Stimulated activated CD8-positive, alpha-beta memory T cell treated with anti-CD3 and anti-CD28 coated beads, Interleukin-7, amount 100 ng/mL, for 48 hours (primary cell): Measurements from ENCODE around the gene SLC25A38.
A peak's percentile ranks its signal among the peaks of the same experiment; 100 is the strongest.
"Not testable (repeated sequence)": the region's sequence is repeated elsewhere in the genome, so short reads cannot be mapped to it uniquely, and the experiment has no call there.

ENCODE experiments used
- DNase-seq, 2 donors: peaks; one replicate each; pipeline ENCODE4 v3.0.0-alpha.2; 2020; ENCODE audit warnings: low read depth in 1 of 2; ENCODE audit errors: extremely low read depth in 1 of 2

Gene SLC25A38

DNA sequence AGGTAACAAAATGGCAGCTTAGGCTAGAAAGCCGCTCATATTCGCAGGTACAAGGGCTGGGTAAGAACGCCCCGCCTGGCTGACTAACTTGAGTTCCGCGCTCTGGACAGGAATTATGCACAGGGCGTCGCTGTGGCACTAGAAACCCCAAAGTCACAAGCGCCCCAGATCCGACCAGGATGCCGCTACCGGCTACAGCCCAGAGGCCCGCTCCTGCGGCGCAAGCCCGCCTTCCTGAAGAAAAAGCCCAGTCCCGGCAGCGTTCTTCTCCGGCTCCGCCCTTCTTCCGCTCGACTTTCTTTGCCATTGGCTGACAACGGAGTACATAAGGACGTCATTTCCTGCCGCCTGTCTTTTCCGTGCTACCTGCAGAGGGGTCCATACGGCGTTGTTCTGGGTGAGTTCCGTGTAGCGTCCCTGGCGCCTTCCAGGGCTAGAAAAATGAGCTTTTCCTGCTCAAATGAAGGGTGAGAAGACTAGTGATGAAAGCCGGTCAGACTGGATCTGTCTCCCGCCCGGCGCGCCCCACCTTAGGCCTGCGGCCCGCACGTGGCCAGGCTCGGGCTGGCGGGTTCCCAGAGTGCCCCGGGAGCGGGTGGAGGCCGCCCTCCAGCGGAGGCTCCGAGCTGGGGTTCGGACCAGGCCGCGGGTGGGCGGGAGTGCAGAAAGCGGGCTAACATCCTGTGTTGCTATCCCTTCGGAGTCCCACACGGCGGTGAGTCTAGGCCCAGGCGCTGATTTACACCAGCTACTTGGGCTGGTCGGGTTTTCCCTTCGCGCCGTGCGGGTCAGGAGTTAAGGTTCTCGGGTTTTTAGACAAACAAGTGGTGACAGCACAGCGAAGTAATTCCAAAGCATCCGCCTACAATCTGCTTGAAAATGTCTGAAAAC is 23.4 kb downstream of the SLC25A38 start, which contains the start of gene RPSA:
Gene RPSA (plus strand): TSS at position 353 of the 891 bp plus-strand sequence. CDS start 934 bp downstream, outside the sequence.
- DNase-seq = peak; percentile 93 to 96

DNA sequence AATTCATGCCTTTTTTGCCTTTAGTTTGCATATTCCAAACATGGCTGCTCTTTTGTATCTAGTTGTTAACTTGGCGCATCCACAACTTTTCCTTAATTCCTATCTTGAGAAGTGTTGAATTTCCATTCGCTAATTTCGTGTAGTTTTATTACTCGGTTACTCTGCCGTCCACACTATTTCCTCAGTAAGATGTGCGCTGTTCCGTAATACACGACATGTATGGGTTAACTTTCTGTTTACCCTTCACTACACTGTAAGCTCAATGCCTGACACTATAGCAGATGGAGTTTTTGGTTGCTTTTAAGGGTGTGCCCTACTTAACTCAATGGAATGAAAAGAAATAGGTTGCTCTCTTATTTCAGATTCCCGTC is 24.1 kb downstream of the SLC25A38 start:
- no peak for DNase-seq

DNA sequence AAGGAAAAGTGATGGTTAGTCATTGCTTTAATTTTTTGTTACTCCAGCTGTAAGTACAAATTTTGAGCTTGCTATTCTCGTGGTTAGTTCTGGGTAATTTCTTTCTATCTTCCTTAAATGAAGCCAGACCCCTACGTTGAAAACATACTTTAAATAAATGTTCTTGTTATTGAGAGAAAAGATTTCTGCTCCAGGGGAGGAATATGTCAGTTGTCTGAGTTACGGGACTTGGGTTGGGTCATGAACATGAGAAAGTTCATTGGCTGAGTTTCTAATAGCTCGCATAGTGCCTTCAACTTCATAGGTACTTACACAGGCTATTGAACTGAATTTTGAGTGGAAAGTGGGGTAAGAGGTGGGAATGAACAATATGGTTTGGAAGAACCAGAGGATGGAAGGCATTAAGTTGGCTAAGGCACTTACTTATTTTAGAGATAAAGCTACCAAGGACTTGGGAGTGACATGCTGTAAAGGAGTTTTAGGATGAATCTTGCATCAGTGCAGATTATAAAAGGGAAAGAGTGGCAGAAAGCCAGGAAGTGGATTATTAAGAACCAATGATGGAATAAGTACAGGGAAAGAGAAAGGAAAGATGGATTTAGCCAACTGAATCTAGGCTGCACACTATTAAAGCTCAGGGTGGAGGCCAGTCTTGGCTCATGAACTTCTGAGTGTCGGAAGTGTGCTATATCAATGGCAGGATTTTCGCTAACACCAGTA is 24.8 kb downstream of the SLC25A38 start:
- no peak for DNase-seq

DNA sequence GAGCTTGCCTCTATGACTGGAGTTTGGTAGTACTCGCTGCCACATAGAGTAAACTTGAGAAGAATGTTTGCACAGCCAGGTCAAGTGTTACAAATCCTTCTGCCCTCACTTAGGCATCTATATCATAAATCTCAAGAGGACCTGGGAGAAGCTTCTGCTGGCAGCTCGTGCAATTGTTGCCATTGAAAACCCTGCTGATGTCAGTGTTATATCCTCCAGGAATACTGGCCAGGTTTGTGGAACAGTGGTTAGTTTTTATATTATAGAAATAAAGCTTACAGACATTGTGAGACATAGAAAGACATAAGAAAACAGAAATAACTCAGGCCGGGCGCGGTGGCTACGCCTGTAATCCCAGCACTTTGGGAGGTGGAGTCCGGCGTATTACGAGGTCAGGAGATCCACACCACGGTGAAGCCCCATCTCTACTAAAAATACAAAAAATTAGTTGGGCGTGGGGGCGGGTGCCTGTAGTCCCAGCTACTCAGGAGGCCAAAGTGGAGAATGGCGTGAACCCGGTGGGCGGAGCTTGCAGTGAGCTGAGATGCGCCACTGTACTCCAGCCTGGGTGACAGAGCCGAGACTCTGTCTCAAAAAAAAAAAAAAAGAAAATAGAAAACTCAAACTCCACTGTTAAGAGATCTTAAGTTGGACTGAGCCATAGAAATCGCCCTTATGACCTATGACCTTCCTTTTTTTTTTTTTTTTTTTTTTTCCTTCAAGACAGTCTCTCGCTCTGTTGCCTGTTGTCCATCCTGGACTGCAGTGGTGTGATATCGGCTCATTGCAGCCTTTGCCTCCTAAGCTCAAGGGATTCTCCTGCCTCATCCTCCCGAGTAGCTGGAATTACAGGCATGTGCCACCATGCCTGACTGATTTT is 25.6 kb downstream of the SLC25A38 start:
- no peak for DNase-seq

DNA sequence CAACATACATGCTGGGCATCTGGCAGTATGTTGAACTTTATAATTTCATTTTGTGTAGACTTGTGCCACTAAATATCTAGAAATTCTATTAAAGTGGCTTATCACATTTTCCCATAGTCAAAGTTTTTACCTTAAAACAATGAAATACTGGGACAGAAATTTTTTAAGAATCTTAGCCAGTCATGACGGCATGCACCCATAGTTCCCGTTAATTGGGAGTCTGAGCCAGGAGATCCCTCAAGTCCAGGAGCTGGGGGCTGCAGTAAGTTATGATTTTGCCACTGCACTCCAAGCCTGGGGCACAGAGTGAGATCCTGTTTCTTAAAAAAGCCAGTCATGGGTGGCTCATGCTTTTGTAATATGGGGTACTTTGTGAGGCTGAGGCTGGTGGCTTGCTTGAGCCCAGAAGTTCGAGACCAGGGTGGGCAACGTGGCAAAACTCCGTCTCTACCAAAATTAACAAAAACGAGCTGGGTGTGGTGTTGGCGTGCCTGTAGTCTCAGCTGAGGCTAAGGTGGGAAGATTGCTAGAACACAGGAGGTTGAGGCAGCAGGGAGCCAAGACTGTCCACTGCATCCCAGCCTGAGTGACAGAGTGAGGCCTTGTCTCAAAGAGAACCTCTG is 26.5 kb downstream of the SLC25A38 start:
- DNase-seq = no peak

DNA sequence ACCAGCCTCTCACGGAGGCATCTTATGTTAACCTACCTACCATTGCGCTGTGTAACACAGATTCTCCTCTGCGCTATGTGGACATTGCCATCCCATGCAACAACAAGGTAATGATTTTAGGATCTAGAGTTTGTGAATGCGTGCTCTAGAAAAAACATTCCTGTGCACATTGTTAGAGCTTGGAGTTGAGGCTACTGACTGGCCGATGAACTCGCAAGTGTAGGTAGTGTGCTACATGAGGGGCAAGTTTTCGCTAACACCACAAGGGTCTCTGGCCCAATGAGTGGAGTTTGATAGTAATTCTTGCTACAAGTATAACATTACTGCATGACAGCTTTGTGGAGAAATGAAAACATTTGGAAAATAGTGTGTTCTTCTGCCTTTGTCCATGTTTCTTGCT is 27.7 kb downstream of the SLC25A38 start:
- no peak for DNase-seq

DNA sequence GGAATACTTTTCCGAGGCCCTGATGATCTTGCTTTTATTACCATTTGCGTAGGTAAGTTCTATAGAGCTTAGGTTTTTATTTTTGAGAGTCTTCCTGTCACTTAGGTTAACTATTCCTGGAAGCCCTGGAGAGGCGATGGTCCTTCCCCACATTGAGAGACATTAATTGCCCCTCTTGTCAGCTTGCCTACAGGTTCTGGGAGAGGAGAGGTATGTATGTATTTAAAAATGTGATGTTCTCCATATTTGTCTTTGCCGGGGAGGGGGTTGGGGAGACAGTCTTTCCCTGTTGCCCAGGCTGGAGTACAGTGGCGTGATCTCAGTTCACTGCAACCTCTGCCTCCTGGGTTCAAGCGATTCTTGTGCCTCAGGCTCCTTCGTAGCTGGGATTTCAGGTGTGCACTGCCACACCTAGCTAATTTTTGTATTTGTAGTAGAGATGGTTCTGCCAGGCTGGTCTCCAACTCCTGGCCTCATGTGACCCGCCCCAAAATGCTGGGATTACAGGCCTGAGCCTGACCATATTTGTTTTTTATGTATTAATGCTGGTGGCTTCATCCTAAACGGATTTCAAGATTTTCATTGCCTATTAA is 29.6 kb downstream of the SLC25A38 start:
- no peak for DNase-seq

DNA sequence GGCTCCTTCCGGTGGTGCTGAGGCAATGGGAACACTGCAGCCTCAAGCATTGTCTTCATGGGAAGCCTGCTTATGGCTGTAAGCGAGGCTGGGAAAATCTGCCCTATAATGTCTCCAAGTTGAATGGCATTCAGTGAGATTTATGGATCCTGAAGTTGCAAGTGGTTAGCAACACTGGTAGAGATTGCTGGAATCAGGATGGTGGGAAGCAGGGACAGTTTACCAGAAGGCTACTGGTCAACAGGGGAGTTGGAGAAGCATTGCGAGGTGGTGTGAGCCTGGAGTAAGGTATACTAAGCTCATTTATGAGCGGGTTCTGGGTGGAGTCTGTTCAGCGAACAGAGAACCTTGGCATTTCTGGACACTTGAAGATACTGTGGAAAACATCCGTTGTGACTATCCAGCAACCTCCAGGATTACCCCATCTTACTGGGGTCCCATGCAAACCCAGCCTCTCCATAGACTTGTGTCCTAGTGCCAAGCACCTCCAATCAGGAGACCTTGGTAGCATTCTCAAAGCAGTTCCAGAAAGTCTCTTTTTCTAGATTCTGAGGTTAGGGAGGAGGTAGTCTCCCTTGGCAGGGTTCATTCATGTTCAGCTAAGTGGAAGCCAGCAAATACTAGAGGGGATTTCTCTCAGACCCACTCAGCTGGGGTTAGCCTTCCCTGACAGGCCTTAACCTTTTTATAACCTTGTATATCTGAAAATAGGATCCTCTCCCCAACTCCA is 30.7 kb downstream of the SLC25A38 start:
- no peak for DNase-seq

DNA sequence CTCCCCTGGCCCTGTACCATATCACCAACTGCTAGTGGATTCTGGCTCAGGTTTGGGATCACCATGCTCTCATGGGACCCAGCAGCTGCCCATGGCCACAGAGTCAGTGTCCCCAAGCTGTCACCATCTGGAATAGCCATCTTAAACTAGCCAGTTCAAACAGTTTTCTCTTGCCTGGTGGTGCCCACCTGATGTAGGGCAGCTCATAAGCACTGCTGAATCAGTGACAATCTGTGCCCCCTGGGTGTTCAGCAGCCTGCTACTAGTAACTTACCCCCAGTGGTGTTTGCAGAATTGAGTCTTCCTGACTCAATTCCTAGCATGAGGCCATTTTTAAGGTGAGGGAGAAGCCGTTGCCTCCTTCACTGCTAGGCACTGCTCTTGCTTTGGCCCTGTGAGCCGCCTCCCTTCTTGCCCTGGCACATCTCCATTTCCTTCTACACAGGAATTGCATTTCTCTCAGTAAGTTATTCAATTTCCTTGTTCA is 31.3 kb downstream of the SLC25A38 start:
- no peak for DNase-seq

DNA sequence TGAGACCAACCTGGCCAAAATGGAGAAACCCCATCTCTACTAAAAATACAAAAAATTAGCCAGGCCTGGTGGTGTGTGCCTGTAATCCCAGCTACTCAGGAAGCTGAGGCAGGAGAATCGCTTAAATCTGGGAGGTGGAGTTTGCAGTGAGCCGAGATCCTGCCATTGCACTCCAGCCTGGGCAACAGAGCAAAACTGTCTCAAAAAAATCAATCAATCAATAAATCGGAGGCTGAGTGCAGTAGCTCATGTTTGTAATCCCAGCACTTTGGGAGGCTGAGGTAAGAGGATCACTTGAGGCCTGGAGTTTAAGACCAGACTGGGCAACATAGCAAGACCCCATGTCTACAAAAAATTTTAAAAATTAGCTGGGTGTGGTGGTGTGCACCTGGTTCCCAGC is 32.1 kb downstream of the SLC25A38 start:
- DNase-seq = not testable (repeated sequence)

DNA sequence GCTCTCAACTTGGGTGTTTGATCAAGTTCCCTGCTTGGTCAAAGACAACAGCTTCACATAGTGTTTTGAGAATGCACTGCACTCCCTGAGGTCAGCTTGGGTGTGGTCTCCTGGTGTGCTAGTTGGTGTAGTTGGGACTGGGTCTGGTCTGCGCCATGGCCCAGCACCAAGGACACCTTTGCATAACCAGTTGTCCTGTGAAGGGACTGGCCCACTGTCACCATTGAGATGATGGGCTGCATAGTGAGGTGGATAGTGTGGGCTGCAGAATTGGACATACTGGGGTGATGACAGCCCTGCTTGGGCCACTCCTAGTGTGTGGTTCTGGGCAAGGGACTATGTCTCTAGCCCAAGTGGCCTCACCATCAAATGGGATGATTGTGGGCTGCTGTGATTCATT is 32.8 kb downstream of the SLC25A38 start:
- DNase-seq = no peak

DNA sequence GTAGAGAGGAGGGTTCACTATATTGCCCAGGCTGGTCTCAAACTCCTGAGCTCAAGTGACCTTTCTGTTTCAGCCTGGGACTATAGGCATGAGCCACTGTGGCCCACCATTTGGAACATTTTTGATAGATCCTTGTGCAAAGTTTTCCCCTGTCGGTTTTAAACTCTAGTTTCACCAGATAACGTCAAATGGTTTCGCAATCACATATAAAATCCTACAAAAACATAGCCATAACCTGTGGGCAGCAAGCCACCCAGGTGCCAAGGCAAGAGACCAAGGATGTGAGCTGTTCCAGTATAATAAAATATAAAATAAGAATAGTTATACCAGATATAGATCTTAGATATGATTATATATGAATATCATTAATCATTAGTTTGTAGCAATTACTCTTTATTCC is 33.8 kb downstream of the SLC25A38 start:
- not testable (repeated sequence) for DNase-seq

DNA sequence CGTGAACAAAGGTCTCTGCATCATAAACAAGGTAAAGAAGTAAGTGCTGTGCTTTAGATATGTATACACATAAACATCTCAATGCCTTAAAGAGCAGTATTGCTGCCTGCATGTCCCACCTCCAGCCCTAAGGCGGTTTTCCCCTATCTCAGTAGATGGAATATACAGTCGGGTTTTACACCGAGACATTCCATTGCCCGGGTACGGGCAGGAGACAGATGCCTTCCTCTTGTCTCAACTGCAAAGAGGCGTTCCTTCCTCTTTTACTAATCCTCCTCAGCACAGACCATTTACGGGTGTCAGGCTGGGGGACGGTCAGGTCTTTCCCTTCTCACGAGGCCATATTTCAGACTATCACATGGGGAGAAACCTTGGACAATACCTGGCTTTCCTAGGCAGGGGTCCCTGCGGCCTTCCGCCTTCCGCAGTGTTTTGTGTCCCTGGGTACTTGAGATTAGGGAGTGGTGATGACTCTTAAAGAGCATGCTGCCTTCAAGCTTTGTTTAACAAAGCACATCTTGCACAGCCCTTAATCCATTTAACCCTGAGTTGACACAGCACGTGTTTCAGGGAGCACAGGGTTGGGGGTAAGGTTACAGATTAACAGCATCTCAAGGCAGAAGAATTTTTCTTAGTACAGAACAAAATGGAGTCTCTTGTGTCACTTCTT is 35.5 kb downstream of the SLC25A38 start:
- DNase-seq = not testable (repeated sequence)

DNA sequence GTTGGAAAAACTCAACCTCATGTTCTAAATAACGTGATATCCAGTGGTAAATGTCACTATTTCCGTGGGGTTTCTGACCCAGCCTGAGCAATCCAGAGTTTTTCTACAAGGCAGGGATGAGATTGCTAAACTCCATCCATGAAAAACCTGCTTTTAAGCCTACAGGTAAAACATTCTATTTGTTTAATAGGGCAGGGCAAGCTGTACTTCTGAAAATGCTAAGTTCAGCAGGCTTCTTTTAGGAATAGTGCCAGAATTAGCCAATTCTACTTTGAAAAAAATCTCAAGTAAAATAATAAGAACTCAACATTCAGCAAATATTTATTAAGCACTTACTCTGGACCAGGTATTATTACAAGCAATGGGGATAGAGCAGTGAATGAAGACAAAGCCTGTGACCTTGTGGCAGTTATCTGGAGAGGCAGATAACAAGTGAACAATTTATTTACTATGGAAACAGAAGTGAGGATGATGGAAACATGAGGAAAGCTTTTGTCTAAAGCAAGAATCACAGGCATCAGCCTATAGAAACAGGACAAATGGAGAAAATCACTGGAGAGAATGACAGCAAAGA is 36.7 kb downstream of the SLC25A38 start:
- DNase-seq = no peak

DNA sequence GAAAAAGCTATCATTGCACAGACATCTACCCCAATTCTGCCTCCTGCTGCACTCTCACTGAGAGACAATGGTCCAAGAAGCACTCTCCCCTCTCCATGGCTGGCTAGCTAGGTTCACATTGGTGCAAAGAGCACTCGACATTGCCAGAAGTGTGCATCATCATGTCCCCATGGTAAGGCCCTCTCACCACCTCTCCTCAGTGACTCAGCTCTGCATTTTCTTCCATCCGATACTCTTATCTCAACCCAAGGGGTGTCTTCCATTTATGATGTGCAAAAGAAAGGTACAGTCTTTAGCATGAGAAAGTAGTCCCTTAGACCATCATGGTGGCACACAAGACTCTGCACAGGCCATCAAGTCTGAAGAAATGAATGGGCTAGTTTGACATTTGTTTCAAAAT is 37.4 kb downstream of the SLC25A38 start:
- no peak for DNase-seq

DNA sequence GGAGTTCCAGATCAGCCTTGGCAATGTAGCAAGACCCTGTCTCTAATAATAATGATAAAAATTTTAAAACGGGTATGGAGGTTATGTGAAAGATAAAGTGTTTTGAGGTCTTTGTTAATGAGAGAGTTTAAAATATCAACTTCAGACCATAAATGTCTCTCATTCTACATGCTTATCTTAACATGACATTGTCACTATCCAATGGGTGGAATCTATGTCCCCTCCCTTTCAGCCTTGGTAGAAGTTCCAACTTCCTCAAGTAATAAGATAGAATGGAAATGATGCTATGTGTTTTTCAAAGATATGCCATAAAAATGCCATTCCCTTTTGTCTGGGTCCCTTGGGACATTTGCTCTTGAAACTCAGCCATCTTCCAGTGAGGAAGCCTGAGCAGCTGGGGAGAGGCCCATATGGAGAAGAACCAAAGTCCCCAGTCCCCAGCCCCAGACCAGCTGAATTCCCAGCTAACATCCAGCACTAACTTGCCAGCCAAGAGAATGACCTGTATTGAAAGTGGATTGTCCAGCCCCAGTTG is 40.3 kb downstream of the SLC25A38 start:
- no peak for DNase-seq

DNA sequence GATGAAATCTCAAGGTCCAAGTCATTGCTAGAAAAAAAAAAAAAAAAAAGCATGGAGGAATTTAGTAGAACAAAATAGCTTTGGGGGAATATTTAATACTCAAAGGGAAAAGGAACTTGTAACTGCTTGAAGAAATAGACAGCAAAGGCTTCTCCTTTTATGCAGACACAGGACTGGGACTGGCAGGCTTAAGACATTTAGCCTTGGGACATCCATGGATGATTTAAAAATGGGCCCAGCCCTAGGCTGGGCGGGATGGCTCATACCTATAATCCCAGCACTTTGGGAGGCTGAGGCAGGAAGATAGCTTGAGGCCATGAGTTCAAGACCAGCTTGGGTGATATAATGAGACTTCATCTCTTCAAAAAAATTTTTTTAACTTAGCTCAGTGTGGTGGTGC is 43.1 kb downstream of the SLC25A38 start:
- DNase-seq = no peak

DNA sequence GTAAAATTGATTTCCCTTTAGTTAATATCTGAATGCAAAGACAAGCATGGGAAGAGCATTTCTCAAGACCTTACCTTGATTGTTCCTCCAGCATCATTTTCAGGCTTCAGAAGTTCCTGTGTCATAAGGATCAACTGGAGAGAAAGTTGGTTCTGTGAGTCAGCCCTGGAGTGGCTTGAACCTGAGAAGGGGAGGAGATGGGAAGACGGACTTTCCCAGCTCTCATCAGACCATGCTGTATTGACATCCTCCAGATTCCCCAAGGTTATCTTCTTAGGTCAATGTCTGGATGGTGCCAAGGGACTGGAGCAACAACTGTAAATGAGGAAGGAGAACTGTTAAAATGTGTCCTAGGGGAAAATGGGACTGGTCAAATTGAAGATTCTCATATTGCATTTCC is 44.3 kb downstream of the SLC25A38 start:
- DNase-seq = no peak
